ENCODE results near the gene GPR137.

Gene GPR137

GRCh38 chr11:64249563-64250414, 35.9 kb upstream of the GPR137 start:
- TF ChIP-seq CTCF (IDR thresholded peaks at IDR 0.05; ENCODE audit: insufficient read depth, low read depth, low read length, missing control alignments): no peak
- DNase-seq (ENCODE audit: low read depth): no peak
- H3K4me3 ChIP-seq (ENCODE audit: low read length): no peak overlapping the region

GRCh38 chr11:64250415-64251015, 35.1 kb upstream of the GPR137 start:
- TF ChIP-seq CTCF (IDR thresholded peaks at IDR 0.05; ENCODE audit: insufficient read depth, low read depth, low read length, missing control alignments): no peak
- no peak for DNase-seq (ENCODE audit: low read depth)
- peak overlapping the region; percentile 62 for H3K4me3 ChIP-seq (ENCODE audit: low read length)

GRCh38 chr11:64251016-64251752, 34.5 kb upstream of the GPR137 start, which contains the start of gene PLCB3:
TSS of gene PLCB3 (plus strand) at chr11:64251530. CDS start at chr11:64251650, 120 bp downstream.
- peak; percentile 56 for DNase-seq (ENCODE audit: low read depth)
- H3K4me3 ChIP-seq (ENCODE audit: low read length): peak within 1 kb of the TSS; percentile 90

GRCh38 chr11:64251753-64252002, 34.0 kb upstream of the GPR137 start:
- no peak for TF ChIP-seq CTCF (IDR thresholded peaks at IDR 0.05; ENCODE audit: insufficient read depth, low read depth, low read length, missing control alignments)
- H3K4me3 ChIP-seq (ENCODE audit: low read length): peak overlapping the region; percentile 90
- DNase-seq (ENCODE audit: low read depth): no peak

More at GRCh38 chr11:64251016-64251752, 34.5 kb upstream of the GPR137 start, which contains the start of gene PLCB3:
- TF ChIP-seq CTCF (IDR thresholded peaks at IDR 0.05; ENCODE audit: insufficient read depth, low read depth, low read length, missing control alignments): peak; percentile 31

- TF ChIP-seq CTCF (IDR thresholded peaks at IDR 0.05; ENCODE audit: insufficient read depth, low read depth, low read length, missing control alignments): peak; percentile 34
- peak; percentile 72 for DNase-seq (ENCODE audit: low read depth)
- peak overlapping the region; percentile 90 for H3K4me3 ChIP-seq (ENCODE audit: low read length)
These were observed 33.4 kb upstream of the GPR137 start for GRCh38 chr11:64252003-64252872.

GRCh38 chr11:64253043-64253442, 32.6 kb upstream of the GPR137 start:
- H3K4me3 ChIP-seq (ENCODE audit: low read length): peak overlapping the region; percentile 90
- TF ChIP-seq CTCF (IDR thresholded peaks at IDR 0.05; ENCODE audit: insufficient read depth, low read depth, low read length, missing control alignments): no peak
- no peak for DNase-seq (ENCODE audit: low read depth)
